Right atrium auricular region (tissue), 2 donors: ENCODE results near the gene BCL2L12. TPM values are rescaled to one million over a fixed set of nuclear protein-coding genes. Genes with fewer than 3 reads are reported as not detected.

Experiments used
- DNase-seq: peaks from one replicate; pipeline ENCODE4 v3.0.0-alpha.2; 2019; ENCODE audit warnings: low spot score
- H3K27ac ChIP-seq, 2 donors: fragments of 200-600 bp; sonication (generic); 1 replicate in 1 of 2; 2 replicates in 1 of 2; pipeline ENCODE4 v1.5.1; 2016 to 2019
- H3K27me3 ChIP-seq, 2 donors: fragments of 200-600 bp; sonication (generic); one replicate each; pipeline versions ENCODE4 v1.5.1 to v1.6.0; 2017 to 2019
- H3K36me3 ChIP-seq: fragments of 200-600 bp; sonication (generic); one replicate; pipeline ENCODE4 v1.5.1; 2016
- H3K4me1 ChIP-seq, 2 donors: fragments of 200-600 bp; sonication (generic); one replicate each; pipeline versions ENCODE4 v1.5.1 to v1.6.0; 2017 to 2019
- H3K4me3 ChIP-seq, 2 donors: fragments of 200-600 bp; sonication (generic); 1 replicate in 1 of 2; 2 replicates in 1 of 2; pipeline ENCODE4 v1.5.1; 2017 to 2019; ENCODE audit warnings: mild to moderate bottlenecking in 1 of 2, moderate library complexity in 1 of 2
- H3K9me3 ChIP-seq, 2 donors: fragments of 200-600 bp; sonication (generic); one replicate each; pipeline ENCODE4 v1.5.1; 2019
- CTCF ChIP-seq, 2 donors: fragments of 200-600 bp; sonication (generic); IDR thresholded peaks; one replicate each; pipeline ENCODE4 v1.5.1; 2019; ENCODE audit warnings: antibody characterized with exemption in 2 of 2
- total RNA-seq, 2 donors: library from RNA; depleted of rRNA; stranded (reverse); fragments of >200 nt; gene quantifications; one replicate each; pipeline ENCODE4 v1.1.0, GENCODE V29; 2016

Gene BCL2L12
- total RNA-seq, 2 donors from 2014 or later, result 5.7 to 6.5 TPM

GRCh38 chr19:49664171-49665035 lies 1.3 kb upstream of the BCL2L12 start:
- H3K27ac ChIP-seq, result peak overlapping the region; percentile 83 to 84
- peaks cover 33% of the 10 kb centered on the region for H3K36me3 ChIP-seq
- H3K27me3 ChIP-seq, result no peaks in the 10 kb centered on the region
- H3K9me3 ChIP-seq, result no peaks in the 10 kb centered on the region
- peak; percentile 90 for DNase-seq
- peak in 1 of 2 donors; percentile 41 for TF ChIP-seq CTCF (IDR thresholded peaks at IDR 0.05)
- H3K4me3 ChIP-seq, result peak overlapping the region; percentile 58 to 82
- peaks cover 0 to 30% of the 10 kb centered on the region in 2 donors for H3K4me1 ChIP-seq

- Histone ChIP-seq H3K36me3 (peaks cover 27% of the 10 kb centered on the region), H3K4me1 (peaks cover 0 to 30% of the 10 kb centered on the region in 2 donors), H3K4me3 (peak overlapping the region; percentile 58 to 82), H3K27me3 (no peaks in the 10 kb centered on the region), H3K9me3 (no peaks in the 10 kb centered on the region), H3K27ac (peak overlapping the region; percentile 83 to 84)
- TF ChIP-seq CTCF (IDR thresholded peaks at IDR 0.05), result no peak
- no peak for DNase-seq
Observed at GRCh38 chr19:49665036-49665350, 740 bp upstream of the BCL2L12 start.

GRCh38 chr19:49666120-49666444 lies 349 bp downstream of the BCL2L12 start:
- TF ChIP-seq CTCF (IDR thresholded peaks at IDR 0.05), result no peak
- Histone ChIP-seq H3K4me3 (peak overlapping the region; percentile 58 to 82), H3K27ac (peak overlapping the region; percentile 83 to 84), H3K36me3 (peaks cover 22% of the 10 kb centered on the region), H3K27me3 (no peaks in the 10 kb centered on the region), H3K9me3 (no peaks in the 10 kb centered on the region), H3K4me1 (peaks cover 0 to 30% of the 10 kb centered on the region in 2 donors)
- no peak for DNase-seq

- H3K4me1 ChIP-seq, result peaks cover 0 to 36% of the 10 kb centered on the region in 2 donors
- DNase-seq, result no peak
- peaks cover 9% of the 10 kb centered on the region for H3K36me3 ChIP-seq
- TF ChIP-seq CTCF (IDR thresholded peaks at IDR 0.05), result no peak
- H3K27me3 ChIP-seq, result no peaks in the 10 kb centered on the region
- no peak overlapping the region for H3K27ac ChIP-seq
- no peaks in the 10 kb centered on the region for H3K9me3 ChIP-seq
- no peak overlapping the region for H3K4me3 ChIP-seq
Observed at GRCh38 chr19:49667473-49667872, 1.7 kb downstream of the BCL2L12 start.

- no peak for DNase-seq
- Histone ChIP-seq H3K4me1 (peaks cover 0 to 28% of the 10 kb centered on the region in 2 donors), H3K36me3 (peaks cover 6% of the 10 kb centered on the region), H3K27ac (no peak overlapping the region), H3K4me3 (no peak overlapping the region), H3K27me3 (no peaks in the 10 kb centered on the region), H3K9me3 (no peaks in the 10 kb centered on the region)
- no peak for TF ChIP-seq CTCF (IDR thresholded peaks at IDR 0.05)
Observed at GRCh38 chr19:49669516-49669915, 3.8 kb downstream of the BCL2L12 start.
